Esophagus squamous epithelium (tissue), 5 donors: Measurements from ENCODE around the gene TRAP1. TPM values are rescaled to one million over a fixed set of nuclear protein-coding genes. Genes with fewer than 3 reads are reported as not detected.

ENCODE experiments used
- DNase-seq: peaks from one replicate; lab custom pipeline; 2025; lab: John Stamatoyannopoulos, UW
- H3K27ac ChIP-seq, 4 donors: fragments of 200-600 bp; sonication (generic); one replicate each; pipeline ENCODE4 v1.5.1; 2016 to 2019; ENCODE audit warnings: mild to moderate bottlenecking in 1 of 4
- H3K27me3 ChIP-seq, 4 donors: fragments of 200-600 bp; sonication (generic); 1 replicate in 3 of 4; 2 replicates in 1 of 4; pipeline versions ENCODE4 v1.5.1 to v1.6.0; 2017 to 2021; ENCODE audit warnings: antibody characterized with exemption in 1 of 4
- H3K36me3 ChIP-seq, 3 donors: fragments of 200-600 bp; sonication (generic); one replicate each; pipeline ENCODE4 v1.5.1; 2016 to 2019
- H3K4me1 ChIP-seq, 3 donors: fragments of 200-600 bp; sonication (generic); one replicate each; pipeline ENCODE4 v1.5.1; 2017 to 2019
- H3K4me3 ChIP-seq, 4 donors: fragments of 200-600 bp; sonication (generic); 1 replicate in 3 of 4; 2 replicates in 1 of 4; pipeline ENCODE4 v1.5.1; 2016 to 2019; ENCODE audit warnings: mild to moderate bottlenecking in 2 of 4, moderate library complexity in 1 of 4
- H3K9me3 ChIP-seq, 3 donors: fragments of 200-600 bp; sonication (generic); one replicate each; pipeline ENCODE4 v1.5.1; 2016 to 2019
- CTCF ChIP-seq, 6 experiments: fragments of 450-650 bp in 4 of 6; fragments of 200-600 bp in 2 of 6; sonication (generic) in 2 of 6; IDR thresholded peaks; one replicate each; pipeline ENCODE4 v1.5.1; 2016 to 2019; ENCODE audit warnings: antibody characterized with exemption in 6 of 6, mild to moderate bottlenecking in 4 of 6, moderate library complexity in 4 of 6
- POLR2A ChIP-seq, 4 donors: fragments of 450-650 bp; IDR thresholded peaks; one replicate each; pipeline ENCODE4 v1.6.1; 2017; ENCODE audit warnings: antibody characterized with exemption in 4 of 4, mild to moderate bottlenecking in 4 of 4, moderate library complexity in 3 of 4
- WGBS, 2 donors: methylation state at CpG; one replicate each; pipeline ENCODE4 v1.1.5; 2018; 5-methylcytosine and 5-hydroxymethylcytosine counted together
- intact Hi-C: fragments of 100-400 bp; cut with DNase I; formaldehyde crosslinking; loops from one replicate; pipeline ENCODE4 v1.15.0; 2022
- total RNA-seq, 4 donors: library from RNA; depleted of rRNA; stranded (reverse); fragments of >200 nt; gene quantifications; one replicate each; pipeline ENCODE4 v1.1.0, GENCODE V29; 2016
- donor health status: DM: yes; HTN: yes; CAD: no.

TRAP1 gene
- total RNA-seq, 4 donors from 2014 or later = 76.5 to 121 (median 97.6) TPM

DNA sequence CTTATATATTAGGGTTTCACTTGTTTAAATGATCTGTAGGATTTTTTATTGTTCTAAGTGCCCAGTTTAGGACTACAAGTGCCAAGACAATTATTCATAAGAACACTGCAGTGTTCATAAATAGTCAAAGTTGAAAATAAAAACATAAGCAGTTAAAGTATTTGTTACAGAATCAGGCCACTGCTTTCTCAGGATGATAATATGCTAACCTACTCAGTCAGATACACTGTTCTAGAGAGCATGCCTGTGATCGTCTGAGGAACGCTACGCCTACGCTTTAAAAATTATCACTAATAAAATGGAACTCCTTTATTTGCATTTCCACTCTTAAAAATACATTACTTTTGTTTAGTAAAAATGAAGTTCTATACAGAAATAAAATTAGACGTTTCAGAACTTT is 37.4 kb upstream of the TRAP1 start:
- H3K27me3 ChIP-seq = no peaks in the 10 kb centered on the region
- no peaks in the 10 kb centered on the region for H3K9me3 ChIP-seq
- no peak for DNase-seq
- H3K4me1 ChIP-seq = peaks cover 0 to 7% (median 0%) of the 10 kb centered on the region in 3 donors
- H3K4me3 ChIP-seq = no peak overlapping the region
- 88 to 89% methylated on average over 5 of the region's 5 CpGs for WGBS, 2 donors
- no peak overlapping the region for H3K27ac ChIP-seq
- peaks cover 22 to 97% (median 27%) of the 10 kb centered on the region in 3 donors for H3K36me3 ChIP-seq
- TF ChIP-seq CTCF (IDR thresholded peaks at IDR 0.05) = no peak
- TF ChIP-seq POLR2A (IDR thresholded peaks at IDR 0.05) = no peak
- intact Hi-C loops = no loop called here

GRCh38 chr16:3754081-3754703 is 36.9 kb upstream of the TRAP1 start:
- DNase-seq = no peak
- peaks cover 0 to 7% (median 0%) of the 10 kb centered on the region in 3 donors for H3K4me1 ChIP-seq
- H3K27ac ChIP-seq = no peak overlapping the region
- no peak for TF ChIP-seq POLR2A (IDR thresholded peaks at IDR 0.05)
- TF ChIP-seq CTCF (IDR thresholded peaks at IDR 0.05) = no peak
- peaks cover 22 to 96% (median 27%) of the 10 kb centered on the region in 3 donors for H3K36me3 ChIP-seq
- H3K9me3 ChIP-seq = no peaks in the 10 kb centered on the region
- WGBS, 2 donors = 85 to 86% methylated on average over 4 of the region's 4 CpGs
- intact Hi-C loops = no loop called here
- H3K4me3 ChIP-seq = no peak overlapping the region
- no peaks in the 10 kb centered on the region for H3K27me3 ChIP-seq

- no peak overlapping the region for H3K27ac ChIP-seq
- TF ChIP-seq POLR2A (IDR thresholded peaks at IDR 0.05) (no peak), CTCF (IDR thresholded peaks at IDR 0.05) (no peak)
- DNase-seq = no peak
- 78 to 81% methylated on average over 15 of the region's 15 CpGs for WGBS, 2 donors
- H3K4me3 ChIP-seq = no peak overlapping the region
- intact Hi-C loops = no loop called here
- H3K9me3 ChIP-seq = no peaks in the 10 kb centered on the region
- H3K27me3 ChIP-seq = no peaks in the 10 kb centered on the region
- peaks cover 0 to 7% (median 0%) of the 10 kb centered on the region in 3 donors for H3K4me1 ChIP-seq
- peaks cover 22 to 96% (median 34%) of the 10 kb centered on the region in 3 donors for H3K36me3 ChIP-seq
Measured at GRCh38 chr16:3752984-3753383, 35.7 kb upstream of the TRAP1 start.

GRCh38 chr16:3751878-3752277 is 34.6 kb upstream of the TRAP1 start:
- 88 to 92% methylated on average over 8 of the region's 8 CpGs for WGBS, 2 donors
- H3K27me3 ChIP-seq = no peaks in the 10 kb centered on the region
- H3K4me1 ChIP-seq = peaks cover 0 to 7% (median 0%) of the 10 kb centered on the region in 3 donors
- no peak overlapping the region for H3K27ac ChIP-seq
- no peak for TF ChIP-seq POLR2A (IDR thresholded peaks at IDR 0.05)
- no peak for TF ChIP-seq CTCF (IDR thresholded peaks at IDR 0.05)
- DNase-seq = no peak
- no peak overlapping the region for H3K4me3 ChIP-seq
- peaks cover 14 to 96% (median 25%) of the 10 kb centered on the region in 3 donors for H3K36me3 ChIP-seq
- H3K9me3 ChIP-seq = no peaks in the 10 kb centered on the region
- intact Hi-C loops = no loop called here

GRCh38 chr16:3748307-3748706 is 31.0 kb upstream of the TRAP1 start:
- Histone ChIP-seq H3K9me3 (no peaks in the 10 kb centered on the region), H3K4me1 (peaks cover 0 to 6% (median 0%) of the 10 kb centered on the region in 3 donors), H3K36me3 (peaks cover 5 to 97% (median 36%) of the 10 kb centered on the region in 3 donors), H3K27me3 (no peaks in the 10 kb centered on the region), H3K4me3 (no peak overlapping the region), H3K27ac (no peak overlapping the region)
- TF ChIP-seq CTCF (IDR thresholded peaks at IDR 0.05) (no peak), POLR2A (IDR thresholded peaks at IDR 0.05) (no peak)
- no peak for DNase-seq
- 78 to 81% methylated on average over 4 to 5 of the region's 5 CpGs for WGBS, 2 donors
- intact Hi-C loops = no loop called here
